HepG2 (cell line): ENCODE results near the gene SH3D21. TPM values are rescaled to one million over a fixed set of nuclear protein-coding genes. Genes with fewer than 3 reads are reported as not detected.
A peak's percentile ranks its signal among the peaks of the same experiment; 100 is the strongest.

Experiments
- CREM ChIP-seq, 2 experiments: sonication (generic) in 1 of 2; formaldehyde crosslinking in 1 of 2; IDR thresholded peaks; 2 replicates each; pipeline versions ENCODE4 v1.4.0 to v1.6.1; 2016 to 2020; ENCODE audit warnings: antibody characterized with exemption in 1 of 2, mild to moderate bottlenecking in 1 of 2, missing genetic modification reagents in 1 of 2
- KIAA2018 ChIP-seq: sonication (generic); formaldehyde crosslinking; IDR thresholded peaks from 2 replicates; pipeline ENCODE4 v1.5.0; 2020; ENCODE audit warnings: mild to moderate bottlenecking, missing genetic modification reagents, borderline replicate concordance
- NFKBIZ ChIP-seq: IDR thresholded peaks from 2 replicates; pipeline ENCODE4 v1.6.1; 2018; ENCODE audit warnings: missing genetic modification reagents, missing compliant biosample characterization
- PAWR ChIP-seq: sonication (generic); formaldehyde crosslinking; IDR thresholded peaks from 2 replicates; pipeline ENCODE4 v1.4.0; 2020; ENCODE audit warnings: missing genetic modification reagents, mild to moderate bottlenecking, borderline replicate concordance
- SCMH1 ChIP-seq: sonication (generic); formaldehyde crosslinking; IDR thresholded peaks from 2 replicates; pipeline ENCODE4 v1.9.0; 2021; ENCODE audit warnings: missing genetic modification reagents, mild to moderate bottlenecking, borderline replicate concordance
- SMYD3 ChIP-seq: sonication (generic); formaldehyde crosslinking; IDR thresholded peaks from 2 replicates; pipeline ENCODE4 v1.8.1; 2023; ENCODE audit warnings: mild to moderate bottlenecking, missing genetic modification reagents
- ZBTB10 ChIP-seq: sonication (generic); formaldehyde crosslinking; IDR thresholded peaks from 2 replicates; pipeline ENCODE4 v1.4.0; 2020; ENCODE audit warnings: missing genetic modification reagents, borderline replicate concordance
- ZBTB38 ChIP-seq: sonication (generic); formaldehyde crosslinking; IDR thresholded peaks from 2 replicates; pipeline ENCODE4 v1.5.1; 2020; ENCODE audit warnings: mild to moderate bottlenecking, missing genetic modification reagents
- ZNF143 ChIP-seq: sonication (generic); formaldehyde crosslinking; IDR thresholded peaks from 2 replicates; pipeline ENCODE4 v1.4.0; 2020; ENCODE audit warnings: missing genetic modification reagents
- ZNF24 ChIP-seq: fragments of 450-650 bp; IDR thresholded peaks from 2 replicates; pipeline ENCODE4 v1.6.1; 2017; ENCODE audit warnings: antibody characterized with exemption, mild to moderate bottlenecking
- ZNF562 ChIP-seq: sonication (generic); formaldehyde crosslinking; IDR thresholded peaks from 2 replicates; pipeline ENCODE4 v1.8.0; 2022; ENCODE audit warnings: missing genetic modification reagents, borderline replicate concordance
- ZNF607 ChIP-seq: sonication (generic); formaldehyde crosslinking; IDR thresholded peaks from 2 replicates; pipeline ENCODE4 v1.5.1; 2020; ENCODE audit warnings: missing genetic modification reagents, mild to moderate bottlenecking, borderline replicate concordance
- ZNF629 ChIP-seq: sonication (generic); formaldehyde crosslinking; conservative IDR thresholded peaks from 2 replicates; pipeline ENCODE4 v1.5.0; 2020; ENCODE audit warnings: missing genetic modification reagents
- ZNF660 ChIP-seq: sonication (generic); formaldehyde crosslinking; IDR thresholded peaks from 2 replicates; pipeline ENCODE4 v1.5.1; 2020; ENCODE audit warnings: mild to moderate bottlenecking, low read depth, missing genetic modification reagents, borderline replicate concordance
- polyA plus RNA-seq, 8 experiments: library from polyadenylated mRNA; depleted of rRNA in 3 of 8; stranded (reverse) in 7 of 8; unstranded in 1 of 8; fragments of >200 nt; fragmentation: Illumina TruSeq in 4 of 8; extraction: Trizol in 4 of 8; gene quantifications; 2 replicates each; pipeline versions ENCODE4 v1.2.1 to v1.2.3, GENCODE V29; 2011 to 2016; ENCODE audit warnings: low read depth in 4 of 8, missing spikeins in 1 of 8, mixed read lengths in 1 of 8; ENCODE audit not compliant: insufficient read depth in 1 of 8
- total RNA-seq, 5 experiments: library from RNA; depleted of rRNA; stranded (reverse); fragments of >200 nt; fragmentation: Illumina TruSeq; extraction: Trizol; gene quantifications; 2 replicates each; pipeline ENCODE4 v1.2.3, GENCODE V29; 2016; ENCODE audit warnings: low read depth in 1 of 5
- TF ChIP-seq, protein P1 (sequence below), 2 experiments: sonication (generic) in 1 of 2; formaldehyde crosslinking in 1 of 2; IDR thresholded peaks; 2 replicates each; pipeline versions ENCODE4 v1.4.0 to v1.6.1; 2018 to 2020; ENCODE audit warnings: missing genetic modification reagents in 2 of 2, borderline replicate concordance in 1 of 2, low read depth in 1 of 2, mild to moderate bottlenecking in 1 of 2, missing biosample characterization in 1 of 2

SH3D21 gene
- total and polyA plus RNA-seq, 2 of the 13 experiments (the other 11 are each of a cell fraction or from before 2014, with no cell fraction given) = 5.1 to 8.6 TPM

GRCh38 chr1:36306902-36307456, 811 bp downstream of the SH3D21 start (continued):
- TF ChIP-seq SCMH1 = no peak
- no peak for TF ChIP-seq PAWR (CRISPR knock-in tag)
- no peak for TF ChIP-seq ZNF143 (CRISPR knock-in tag)
- no peak for TF ChIP-seq ZNF562 (CRISPR knock-in tag)
- TF ChIP-seq, protein P1, sequence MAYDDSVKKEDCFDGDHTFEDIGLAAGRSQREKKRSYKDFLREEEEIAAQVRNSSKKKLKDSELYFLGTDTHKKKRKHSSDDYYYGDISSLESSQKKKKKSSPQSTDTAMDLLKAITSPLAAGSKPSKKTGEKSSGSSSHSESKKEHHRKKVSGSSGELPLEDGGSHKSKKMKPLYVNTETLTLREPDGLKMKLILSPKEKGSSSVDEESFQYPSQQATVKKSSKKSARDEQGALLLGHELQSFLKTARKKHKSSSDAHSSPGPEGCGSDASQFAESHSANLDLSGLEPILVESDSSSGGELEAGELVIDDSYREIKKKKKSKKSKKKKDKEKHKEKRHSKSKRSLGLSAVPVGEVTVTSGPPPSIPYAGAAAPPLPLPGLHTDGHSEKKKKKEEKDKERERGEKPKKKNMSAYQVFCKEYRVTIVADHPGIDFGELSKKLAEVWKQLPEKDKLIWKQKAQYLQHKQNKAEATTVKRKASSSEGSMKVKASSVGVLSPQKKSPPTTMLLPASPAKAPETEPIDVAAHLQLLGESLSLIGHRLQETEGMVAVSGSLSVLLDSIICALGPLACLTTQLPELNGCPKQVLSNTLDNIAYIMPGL (CRISPR knock-in tag; IDR thresholded peaks at IDR 0.05; ENCODE audit: borderline replicate concordance in 1 of 2, low read depth in 1 of 2) = peak in 1 of 2 experiments; percentile 51; a peak in 3 of 4 replicates
- TF ChIP-seq KIAA2018 (CRISPR knock-in tag) = peak; percentile 91; the same call in 1 of the 2 replicates
- no peak for TF ChIP-seq NFKBIZ
- no peak for TF ChIP-seq SMYD3 (CRISPR knock-in tag)
- 0 out of 2 replicates have a peak, but pooled peaks have one; percentile 5 for TF ChIP-seq ZNF629 (CRISPR knock-in tag)
- TF ChIP-seq CREM (IDR thresholded peaks at IDR 0.05) = peak; percentile 21; the same call in 1 of the 2 replicates
- TF ChIP-seq CREM (CRISPR knock-in tag; IDR thresholded peaks at IDR 0.05) = no peak
- TF ChIP-seq ZNF24 = no peak
- TF ChIP-seq ZBTB10 (CRISPR knock-in tag) = no peak; the same call in 1 of the 2 replicates
- TF ChIP-seq ZNF660 (CRISPR knock-in tag) = no peak
- TF ChIP-seq ZNF607 (CRISPR knock-in tag) = no peak
- peak; percentile 32; the same call in 1 of the 2 replicates for TF ChIP-seq ZBTB38 (CRISPR knock-in tag)
